HG02885 (cell line): ENCODE data around the gene HLA-DMA.

Experiments used
- ATAC-seq: cut with Tn5 transposase; IDR thresholded peaks from one replicate; pipeline ENCODE4 v1.9.1; 2021; ENCODE audit warnings: mild to moderate bottlenecking; ENCODE audit not compliant: unreplicated experiment, poor library complexity

The HLA-DMA gene

DNA sequence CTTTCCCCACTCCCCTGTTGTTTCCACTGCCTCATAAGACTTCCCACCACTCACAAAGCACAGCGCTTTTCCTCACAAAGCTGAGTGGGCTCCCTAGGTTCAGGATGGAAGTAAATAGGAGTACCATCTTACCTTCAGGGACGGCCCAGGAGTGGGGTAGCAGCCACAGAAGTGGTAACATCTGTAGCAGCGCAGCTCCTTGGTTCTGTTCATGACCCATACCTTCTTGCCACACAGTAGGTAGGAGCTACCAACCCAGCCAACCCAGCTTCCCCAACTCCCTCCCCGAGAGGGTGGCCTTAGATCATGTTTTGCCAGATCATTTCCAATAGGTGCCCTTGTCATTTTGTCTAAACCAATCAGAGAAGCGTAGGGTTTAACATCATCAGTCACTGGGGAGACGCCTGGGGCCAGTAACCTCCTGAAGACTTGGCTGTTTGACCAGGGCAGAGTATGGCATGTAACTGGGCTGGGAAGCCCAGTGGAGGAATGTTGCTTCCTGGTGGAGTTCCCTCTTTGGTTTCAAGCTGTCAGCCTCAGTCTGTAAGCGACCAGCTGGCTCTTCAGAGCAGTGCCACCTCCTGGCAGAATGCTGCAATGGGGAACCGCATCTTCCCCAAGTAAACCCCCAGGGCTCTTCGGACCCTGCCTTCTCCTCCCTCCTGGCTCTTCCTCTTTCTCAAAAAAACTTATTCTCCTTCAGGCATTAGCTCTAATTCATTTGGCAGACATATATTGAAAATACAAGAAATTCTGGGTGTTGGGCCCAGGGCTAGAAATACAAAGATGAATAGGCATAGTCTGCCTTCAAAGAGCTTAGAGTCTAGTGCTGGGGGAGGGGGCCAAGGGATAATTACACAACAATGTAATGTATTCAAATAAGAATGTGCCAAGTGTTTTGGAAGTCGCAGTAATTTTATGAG, at the start of gene HLA-DMA:
Gene HLA-DMA (minus strand): TSS at position 281 of the 923 bp plus-strand sequence. CDS start 61 bp downstream, at position 220.
- peak; percentile 86 for ATAC-seq

DNA sequence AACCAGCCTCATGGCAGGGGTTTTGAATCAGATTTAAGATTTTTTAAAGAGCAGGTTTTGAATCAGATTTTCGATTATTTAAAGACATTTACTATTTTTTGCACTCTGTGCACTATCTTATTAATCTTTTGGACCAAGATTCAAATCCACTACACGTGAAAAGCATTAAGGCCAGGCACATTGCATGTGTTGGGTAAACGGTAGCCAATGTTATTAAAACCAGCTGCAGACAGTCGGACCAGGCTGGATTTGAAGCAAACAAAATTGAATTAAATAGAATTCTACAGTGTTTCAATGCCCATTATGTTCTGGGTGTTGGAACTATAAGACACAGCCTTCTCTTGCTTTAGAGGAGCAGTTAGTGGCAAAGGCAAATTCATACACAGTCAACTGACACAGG, 48.8 kb upstream of the HLA-DMA start:
- no peak for ATAC-seq

DNA sequence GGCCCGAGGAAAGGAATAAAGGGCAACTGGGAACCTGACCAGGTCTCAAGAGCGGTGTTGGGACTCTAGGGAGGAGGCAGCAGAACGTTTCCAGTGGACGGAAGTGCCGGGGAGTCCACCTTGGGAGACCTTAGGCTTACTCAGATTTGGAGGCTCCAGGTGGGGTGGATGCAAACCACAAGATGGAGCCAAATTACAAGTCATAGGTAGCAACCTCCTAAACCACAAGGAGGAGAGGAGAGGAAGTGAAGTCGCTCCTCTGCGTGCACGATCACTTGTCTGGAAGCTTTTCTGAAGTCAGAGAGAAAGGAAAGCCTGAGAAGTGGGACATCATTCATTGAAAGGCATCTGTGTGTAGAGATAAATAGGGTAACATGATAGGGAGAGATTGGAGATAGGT, 47.2 kb upstream of the HLA-DMA start:
- no peak for ATAC-seq

DNA sequence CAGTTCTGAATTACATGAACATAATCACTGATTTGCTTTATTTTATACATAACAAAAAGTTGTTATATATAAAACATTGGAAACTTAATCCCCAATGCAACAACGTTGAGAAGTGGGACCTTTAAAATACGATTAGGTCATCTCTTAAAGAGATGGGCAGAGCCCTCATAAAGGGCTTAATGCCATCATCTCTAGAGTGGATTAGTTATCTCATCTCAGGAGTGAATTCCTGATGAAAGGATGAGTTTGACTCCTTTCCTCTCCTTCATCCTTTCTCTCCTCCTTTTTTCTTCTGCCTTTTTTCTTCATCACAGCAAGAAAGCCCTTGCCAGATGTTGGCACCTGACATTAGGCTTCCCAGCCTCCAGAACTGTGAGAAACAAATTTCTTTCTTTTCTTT, 42.6 kb upstream of the HLA-DMA start:
- no peak for ATAC-seq

DNA sequence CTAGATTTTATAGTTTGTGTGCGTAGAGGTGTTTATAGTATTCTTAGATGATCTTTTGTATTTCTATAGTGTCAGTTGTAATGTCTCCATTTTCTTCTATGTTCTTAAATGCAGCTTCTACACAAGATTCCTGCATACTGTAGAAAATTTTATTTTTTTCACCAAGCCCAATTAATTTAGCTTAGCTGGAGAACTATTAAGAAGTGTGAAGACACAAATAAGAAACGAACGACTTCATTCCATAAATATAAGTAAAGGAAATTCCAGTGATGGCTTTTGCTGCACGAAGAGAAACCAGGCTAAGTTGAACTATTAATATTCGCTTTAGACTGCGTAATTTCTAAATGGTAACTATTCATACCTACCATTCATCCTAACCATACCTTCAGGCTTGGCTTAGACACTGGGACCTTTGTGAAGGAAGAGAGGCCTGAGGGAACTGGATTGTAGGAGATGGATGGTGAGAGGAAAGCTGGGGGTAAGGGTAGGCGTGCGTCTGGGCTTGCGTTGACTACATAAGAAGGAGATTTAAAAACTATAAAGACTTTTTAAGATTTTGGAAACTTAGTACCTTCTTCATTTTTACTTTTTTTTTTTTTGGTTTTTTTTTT, 40.6 kb upstream of the HLA-DMA start:
- ATAC-seq = no peak

DNA sequence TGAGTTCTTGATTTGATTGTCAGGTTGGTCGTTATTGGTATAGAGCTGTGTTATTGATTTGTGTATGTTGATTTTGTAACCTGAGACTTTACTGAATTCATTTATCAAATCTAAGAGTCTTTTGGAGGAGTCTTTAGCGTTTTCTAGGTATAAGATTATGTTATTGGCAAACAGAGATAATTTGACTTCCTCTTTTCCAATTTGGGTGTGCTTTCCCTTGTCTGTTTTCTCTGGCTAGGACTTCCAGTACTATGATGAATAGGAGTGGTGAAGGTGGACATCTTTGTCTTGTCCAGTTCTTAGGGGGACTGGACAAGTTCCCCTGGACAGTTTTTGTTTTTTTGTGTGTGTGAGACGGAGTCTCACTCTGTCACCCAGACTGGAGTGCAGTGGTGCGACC, 39.1 kb upstream of the HLA-DMA start:
- ATAC-seq = no peak

DNA sequence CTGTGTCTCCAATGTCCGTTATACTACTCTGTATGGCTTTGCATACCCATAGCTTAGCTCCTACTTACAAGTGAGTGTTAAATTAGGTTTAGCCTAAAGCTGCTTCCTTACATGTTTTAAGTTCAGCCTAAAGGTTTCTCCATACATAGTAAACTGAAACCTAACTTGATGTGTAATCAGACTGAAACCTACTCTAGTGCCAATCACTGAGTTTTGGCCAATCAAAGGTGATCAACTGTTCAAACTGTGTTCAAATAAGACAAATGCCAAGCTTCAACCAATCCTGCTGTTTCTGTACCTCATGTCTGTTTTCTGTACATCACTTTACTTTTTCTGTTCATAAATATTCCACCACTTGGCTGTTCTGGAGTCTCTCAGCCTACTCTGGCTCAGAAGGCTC, 36.5 kb upstream of the HLA-DMA start:
- ATAC-seq = no peak

DNA sequence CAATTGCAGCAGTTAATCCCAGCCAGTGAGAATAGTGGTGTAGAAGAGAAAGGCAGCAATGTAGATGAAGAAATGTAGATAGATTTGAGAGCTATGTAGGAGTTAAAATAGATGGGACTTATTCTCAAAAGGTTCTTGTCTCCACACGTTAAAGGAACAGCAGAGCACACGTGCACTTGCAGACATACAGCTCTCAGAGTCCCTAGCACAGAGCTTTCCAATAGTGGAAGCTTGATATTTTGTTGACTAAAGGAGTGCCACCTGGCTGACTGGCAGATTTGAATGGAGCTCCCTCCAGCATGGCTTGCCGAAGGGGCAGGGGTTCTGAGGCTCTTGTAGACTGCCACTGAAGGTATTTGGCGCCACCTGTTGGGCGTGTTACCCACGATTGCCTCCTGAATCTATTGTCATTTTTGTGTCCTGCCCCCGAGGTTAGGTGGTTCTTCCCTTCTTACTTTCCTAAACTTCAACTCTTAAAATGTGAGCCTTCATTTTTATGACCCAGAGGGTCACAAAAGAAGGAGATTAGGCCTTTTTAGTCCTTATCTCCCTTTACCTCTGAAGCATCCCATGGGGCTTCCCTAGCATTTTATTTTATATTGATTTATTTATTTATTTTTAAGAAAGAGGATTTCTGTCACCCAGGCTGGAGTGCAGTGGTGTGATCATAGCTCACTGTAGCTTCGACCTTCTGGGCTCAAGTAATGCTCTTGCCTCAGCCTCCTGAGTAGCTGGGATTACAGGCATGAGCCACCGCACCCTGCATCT, 31.9 kb upstream of the HLA-DMA start:
- ATAC-seq = peak; percentile 59

DNA sequence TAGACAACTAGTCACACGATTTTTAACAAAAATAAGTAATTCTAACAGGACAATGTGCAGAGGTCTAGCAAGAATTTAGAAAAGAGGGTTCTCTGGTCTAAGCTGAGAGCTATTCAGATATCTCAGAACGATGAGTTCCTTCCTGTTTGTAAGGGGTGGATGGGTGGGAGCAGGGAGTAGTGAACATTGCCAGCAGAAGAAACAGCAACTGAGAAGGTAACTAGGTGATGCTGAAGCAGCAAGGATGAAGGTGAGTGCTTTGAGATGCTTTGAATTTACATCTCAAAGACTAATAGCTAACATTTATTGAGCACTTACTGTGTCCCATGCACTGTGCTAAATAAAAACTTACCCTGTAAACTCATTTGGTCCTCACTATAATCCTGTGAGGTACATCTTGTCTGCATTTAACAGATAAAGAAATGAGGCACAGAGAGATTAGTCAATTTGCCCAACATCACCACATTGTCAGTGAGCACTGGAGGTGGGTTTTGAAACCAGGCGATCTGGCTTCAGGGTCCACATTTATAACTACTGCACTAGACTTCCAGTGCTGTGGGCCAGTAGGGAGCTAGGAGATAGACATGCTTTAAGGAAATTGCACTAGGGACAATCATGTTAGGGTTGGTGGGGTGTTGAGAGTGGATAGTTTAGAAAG, 31.2 kb upstream of the HLA-DMA start:
- ATAC-seq = no peak

DNA sequence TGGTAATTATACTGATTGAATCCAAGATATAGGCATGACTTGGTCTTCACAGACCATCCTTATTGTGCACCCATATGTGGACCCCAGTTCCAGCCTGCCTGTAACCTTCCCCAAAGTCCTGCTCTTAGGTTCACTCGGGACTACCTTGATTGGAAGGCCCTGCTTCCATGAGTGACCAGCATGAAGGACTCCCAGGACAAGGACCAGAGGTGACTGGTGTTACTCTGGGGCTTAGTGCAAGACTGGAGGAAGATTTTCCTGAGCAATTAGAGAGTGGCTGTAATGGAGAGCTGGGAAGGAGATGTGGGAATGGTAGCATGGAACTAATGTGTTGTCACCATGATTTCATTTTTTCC, 30.6 kb upstream of the HLA-DMA start:
- ATAC-seq = no peak

DNA sequence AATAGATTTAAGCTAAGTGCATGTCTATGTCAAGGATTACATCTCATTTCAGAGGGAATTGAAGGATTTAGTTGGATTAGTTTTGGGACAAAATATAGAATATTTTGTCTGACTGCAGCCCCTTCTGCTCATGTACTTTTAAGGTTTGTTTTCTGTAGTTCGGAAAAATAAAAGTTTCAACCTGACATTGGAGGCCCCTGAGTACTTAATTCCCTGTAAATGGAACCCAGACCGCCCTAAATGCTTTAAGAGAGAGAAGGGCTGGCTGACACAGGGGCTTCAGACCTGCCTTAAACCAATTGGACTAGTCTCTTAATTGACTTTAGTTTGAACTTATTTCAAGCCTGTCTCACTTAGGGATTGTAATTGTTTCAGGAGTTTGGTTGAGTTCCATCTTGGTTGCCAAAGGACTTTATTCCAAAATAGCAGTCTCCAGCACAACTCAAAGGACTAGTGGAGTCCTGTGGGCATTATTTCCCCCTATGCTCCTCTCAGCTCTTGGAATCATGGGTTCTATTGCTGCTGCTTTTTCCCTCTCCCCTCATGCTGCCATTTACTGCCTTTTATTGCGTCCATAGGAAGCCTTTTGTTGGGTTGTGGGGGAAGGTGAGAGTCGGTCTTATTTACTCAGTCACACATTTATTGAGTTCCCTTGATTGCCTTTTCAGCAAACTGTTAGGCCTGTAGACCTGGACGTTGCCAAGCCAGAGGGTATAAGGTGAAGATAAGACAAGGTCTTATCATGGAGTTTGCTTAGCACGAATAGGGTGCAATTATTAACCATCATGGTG, 30.0 kb upstream of the HLA-DMA start:
- no peak for ATAC-seq

DNA sequence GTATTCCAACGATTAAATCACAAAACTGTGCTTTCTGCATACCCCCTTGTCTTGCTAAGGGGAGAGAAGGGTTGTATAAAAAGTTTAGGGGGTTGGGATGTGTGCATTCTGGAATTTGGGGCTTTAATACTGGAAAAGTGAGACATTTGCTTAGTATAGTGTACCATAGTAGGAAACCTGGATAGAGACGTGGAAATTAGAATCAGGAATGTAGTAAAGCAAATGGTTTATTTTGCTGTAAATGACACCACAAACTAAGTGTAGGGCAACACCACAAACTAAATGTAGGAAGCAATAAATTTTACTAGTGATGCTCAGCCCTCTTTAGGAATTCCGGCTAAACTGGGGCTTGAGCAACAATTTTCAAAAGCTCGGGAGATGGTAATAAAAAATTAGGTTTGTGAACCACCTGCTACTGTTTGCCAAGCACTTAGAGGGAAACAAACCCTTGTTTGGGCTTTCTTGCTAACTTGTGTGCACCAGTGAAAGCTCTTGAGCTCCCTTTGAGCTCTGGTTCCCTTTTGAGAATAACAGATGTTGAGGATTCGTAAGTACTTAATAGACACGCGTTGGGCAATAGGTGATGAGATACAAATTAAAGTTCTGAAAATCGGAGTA, 29.3 kb upstream of the HLA-DMA start:
- no peak for ATAC-seq

DNA sequence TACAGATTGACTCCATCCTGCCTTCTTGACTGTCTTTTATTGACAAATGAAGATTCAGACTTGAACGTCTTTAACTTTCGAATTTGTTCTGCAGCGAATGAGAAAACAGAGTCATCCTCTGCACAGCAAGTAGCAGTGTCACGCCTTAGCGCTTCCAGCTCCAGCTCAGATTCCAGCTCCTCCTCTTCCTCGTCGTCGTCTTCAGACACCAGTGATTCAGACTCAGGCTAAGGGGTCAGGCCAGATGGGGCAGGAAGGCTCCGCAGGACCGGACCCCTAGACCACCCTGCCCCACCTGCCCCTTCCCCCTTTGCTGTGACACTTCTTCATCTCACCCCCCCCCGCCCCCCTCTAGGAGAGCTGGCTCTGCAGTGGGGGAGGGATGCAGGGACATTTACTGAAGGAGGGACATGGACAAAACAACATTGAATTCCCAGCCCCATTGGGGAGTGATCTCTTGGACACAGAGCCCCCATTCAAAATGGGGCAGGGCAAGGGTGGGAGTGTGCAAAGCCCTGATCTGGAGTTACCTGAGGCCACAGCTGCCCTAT, 27.7 kb upstream of the HLA-DMA start:
- no peak for ATAC-seq

DNA sequence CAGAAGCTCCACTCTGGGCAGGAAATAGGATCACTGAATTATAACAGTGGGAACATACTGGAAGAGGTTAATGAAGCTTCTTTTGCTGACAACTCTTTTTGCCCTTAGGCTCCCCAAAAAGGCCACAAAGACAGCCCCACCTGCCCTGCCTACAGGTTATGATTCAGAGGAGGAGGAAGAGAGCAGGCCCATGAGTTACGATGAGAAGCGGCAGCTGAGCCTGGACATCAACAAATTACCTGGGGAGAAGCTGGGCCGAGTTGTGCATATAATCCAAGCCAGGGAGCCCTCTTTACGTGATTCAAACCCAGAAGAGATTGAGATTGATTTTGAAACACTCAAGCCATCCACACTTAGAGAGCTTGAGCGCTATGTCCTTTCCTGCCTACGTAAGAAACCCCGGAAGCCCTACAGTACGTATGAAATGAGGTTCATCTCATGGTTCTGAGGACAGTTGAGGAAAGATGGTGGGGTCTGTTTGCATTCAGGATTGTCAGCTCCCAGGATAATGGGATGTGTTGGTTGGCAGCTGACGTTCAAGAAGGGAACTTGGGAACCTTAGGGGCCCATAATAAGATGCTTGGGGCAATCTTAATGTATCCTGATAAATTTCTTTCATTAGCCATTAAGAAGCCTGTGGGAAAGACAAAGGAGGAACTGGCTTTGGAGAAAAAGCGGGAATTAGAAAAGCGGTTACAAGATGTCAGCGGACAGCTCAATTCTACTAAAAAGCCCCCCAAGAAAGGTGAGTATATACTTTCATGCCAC, 27.0 kb upstream of the HLA-DMA start:
- ATAC-seq = no peak

DNA sequence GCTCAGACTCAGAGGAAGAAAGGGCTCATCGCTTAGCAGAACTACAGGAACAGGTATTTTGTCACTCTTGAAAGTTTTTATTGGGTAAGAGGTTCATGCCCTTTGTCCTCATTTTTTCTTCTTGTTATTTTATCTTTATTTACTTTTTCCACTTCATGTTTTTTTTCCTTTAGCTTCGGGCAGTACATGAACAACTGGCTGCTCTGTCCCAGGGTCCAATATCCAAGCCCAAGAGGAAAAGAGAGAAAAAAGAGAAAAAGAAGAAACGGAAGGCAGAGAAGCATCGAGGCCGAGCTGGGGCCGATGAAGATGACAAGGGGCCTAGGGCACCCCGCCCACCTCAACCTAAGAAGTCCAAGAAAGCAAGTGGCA, 25.0 kb upstream of the HLA-DMA start:
- ATAC-seq = no peak

DNA sequence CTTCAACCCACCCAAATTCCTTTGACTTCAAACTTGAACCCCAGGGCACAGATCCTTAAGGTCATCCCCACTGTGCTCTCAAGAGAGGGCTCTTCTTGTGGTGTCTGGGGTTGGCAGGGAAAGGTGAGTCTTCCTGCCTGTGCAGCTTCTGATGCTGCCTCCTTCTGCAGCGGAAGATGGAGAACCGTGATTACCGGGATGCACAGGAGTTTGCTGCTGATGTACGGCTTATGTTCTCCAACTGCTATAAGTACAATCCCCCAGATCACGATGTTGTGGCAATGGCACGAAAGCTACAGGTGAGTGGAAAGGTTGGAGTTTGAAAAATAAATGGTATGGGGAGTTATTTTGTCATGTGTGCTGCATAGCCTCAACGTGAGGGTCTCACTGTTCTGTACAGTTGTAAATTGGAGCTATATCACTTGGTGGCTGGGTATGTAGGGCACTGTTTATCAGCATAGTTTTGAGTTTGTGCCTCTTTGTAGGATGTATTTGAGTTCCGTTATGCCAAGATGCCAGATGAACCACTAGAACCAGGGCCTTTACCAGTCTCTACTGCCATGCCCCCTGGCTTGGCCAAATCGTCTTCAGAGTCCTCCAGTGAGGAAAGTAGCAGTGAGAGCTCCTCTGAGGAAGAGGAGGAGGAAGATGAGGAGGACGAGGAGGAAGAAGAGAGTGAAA, 24.5 kb upstream of the HLA-DMA start:
- ATAC-seq = no peak

DNA sequence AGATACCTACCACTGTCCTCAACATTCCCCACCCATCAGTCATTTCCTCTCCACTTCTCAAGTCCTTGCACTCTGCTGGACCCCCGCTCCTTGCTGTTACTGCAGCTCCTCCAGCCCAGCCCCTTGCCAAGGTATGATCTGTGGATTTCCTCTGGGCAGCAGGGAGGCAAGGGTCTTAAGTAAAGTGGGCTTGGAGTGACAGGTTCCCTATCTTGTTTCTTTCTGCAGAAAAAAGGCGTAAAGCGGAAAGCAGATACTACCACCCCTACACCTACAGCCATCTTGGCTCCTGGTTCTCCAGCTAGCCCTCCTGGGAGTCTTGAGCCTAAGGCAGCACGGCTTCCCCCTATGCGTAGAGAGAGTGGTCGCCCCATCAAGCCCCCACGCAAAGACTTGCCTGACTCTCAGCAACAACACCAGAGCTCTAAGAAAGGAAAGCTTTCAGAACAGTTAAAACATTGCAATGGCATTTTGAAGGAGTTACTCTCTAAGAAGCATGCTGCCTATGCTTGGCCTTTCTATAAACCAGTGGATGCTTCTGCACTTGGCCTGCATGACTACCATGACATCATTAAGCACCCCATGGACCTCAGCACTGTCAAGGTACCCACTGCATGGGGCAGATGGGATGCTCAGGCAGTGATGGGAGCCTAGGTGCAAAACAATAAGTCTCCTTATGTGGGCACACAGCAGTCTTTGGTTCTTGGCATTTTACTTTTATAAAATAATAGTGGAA, 23.6 kb upstream of the HLA-DMA start:
- no peak for ATAC-seq
